Measurements from ENCODE around the gene SLN.

The SLN gene

DNA sequence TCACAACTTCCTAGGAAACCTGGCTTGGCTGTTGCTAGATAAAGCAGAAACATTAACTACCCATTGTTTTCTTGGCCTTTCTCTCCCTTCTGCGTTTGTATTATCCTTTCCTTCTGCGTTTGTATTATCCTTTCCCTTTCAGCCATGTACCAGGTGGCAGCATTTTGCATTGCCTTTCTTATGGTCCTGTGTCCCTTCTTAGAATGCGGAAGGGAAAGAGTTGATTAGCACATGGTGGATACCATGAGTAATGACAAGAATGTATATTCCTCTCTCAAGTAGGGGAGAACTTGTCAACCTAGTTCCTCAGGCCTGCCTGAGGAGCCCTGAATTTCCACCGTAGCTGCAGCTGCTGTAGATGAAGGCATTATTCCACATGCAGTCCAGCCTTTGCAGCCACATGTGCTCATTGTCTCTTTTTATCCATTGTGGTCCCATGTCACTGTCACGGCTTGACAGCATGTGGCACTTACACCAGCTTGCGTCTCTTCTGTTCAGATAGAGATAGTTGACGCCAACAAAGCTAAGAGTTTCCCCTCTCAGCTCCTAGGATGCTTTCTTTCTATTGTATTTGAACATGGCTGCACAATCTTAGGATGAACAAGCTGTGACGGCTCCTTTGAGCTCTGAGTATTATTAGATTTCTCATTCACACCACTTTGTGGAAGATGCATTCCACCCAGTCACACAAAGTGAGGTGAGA is 44.8 kb downstream of the SLN start:
- no peak overlapping the region for H3K4me3 ChIP-seq (replicated peaks in 1 of 2; ENCODE audit: low read depth in 2 of 2, low read length in 2 of 2)
- TF ChIP-seq, protein P1, sequence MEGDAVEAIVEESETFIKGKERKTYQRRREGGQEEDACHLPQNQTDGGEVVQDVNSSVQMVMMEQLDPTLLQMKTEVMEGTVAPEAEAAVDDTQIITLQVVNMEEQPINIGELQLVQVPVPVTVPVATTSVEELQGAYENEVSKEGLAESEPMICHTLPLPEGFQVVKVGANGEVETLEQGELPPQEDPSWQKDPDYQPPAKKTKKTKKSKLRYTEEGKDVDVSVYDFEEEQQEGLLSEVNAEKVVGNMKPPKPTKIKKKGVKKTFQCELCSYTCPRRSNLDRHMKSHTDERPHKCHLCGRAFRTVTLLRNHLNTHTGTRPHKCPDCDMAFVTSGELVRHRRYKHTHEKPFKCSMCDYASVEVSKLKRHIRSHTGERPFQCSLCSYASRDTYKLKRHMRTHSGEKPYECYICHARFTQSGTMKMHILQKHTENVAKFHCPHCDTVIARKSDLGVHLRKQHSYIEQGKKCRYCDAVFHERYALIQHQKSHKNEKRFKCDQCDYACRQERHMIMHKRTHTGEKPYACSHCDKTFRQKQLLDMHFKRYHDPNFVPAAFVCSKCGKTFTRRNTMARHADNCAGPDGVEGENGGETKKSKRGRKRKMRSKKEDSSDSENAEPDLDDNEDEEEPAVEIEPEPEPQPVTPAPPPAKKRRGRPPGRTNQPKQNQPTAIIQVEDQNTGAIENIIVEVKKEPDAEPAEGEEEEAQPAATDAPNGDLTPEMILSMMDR (IDR thresholded peaks at IDR 0.05; ENCODE audit: low read depth, low read length), result no peak

DNA sequence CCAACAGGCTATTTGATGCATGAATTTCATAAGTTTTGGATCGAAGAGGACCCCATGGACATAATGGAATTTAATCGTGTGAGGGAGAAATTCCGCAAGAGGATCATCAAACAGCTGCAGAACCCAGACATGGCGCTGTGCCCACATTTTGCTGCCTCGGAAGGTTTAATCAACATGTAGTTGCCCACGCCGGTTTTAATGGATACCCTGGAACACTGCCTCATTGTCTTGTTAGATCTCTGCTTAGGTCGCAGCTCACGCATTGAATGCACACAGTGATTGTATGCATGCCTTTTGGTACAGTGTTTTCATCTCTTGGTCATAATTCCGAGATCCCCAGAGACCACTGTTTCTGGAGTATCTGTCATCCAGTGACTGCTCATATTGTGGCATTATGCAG is 46.8 kb downstream of the SLN start:
- DNase-seq (ENCODE audit: low read depth in 2 of 2), result no peak
- TF ChIP-seq, protein P1 (IDR thresholded peaks at IDR 0.05; ENCODE audit: low read depth, low read length), result no peak
- H3K4me3 ChIP-seq (replicated peaks in 1 of 2; ENCODE audit: low read depth in 2 of 2, low read length in 2 of 2), result no peak overlapping the region

More for the DNA sequence above, 44.8 kb downstream of the SLN start:
- DNase-seq (ENCODE audit: low read depth in 2 of 2), result no peak

DNA sequence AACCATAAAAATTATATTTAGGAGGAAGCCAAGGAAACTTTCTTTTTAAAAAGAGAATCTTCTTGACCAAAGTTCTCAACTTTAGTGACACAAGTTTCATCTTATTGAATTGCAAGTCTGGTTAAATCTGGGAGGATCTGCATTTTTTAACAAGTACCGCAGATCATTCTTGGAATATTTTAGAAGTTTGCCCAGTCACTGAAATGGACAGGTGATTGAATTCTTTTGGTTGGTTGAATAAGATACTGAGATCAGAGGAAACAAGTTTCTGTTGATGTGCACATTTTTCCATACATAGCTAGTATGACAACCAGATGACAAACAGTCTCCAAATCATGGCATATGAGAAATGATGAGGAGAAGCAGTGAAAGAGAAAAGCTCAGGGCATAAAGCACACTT is 50.2 kb downstream of the SLN start:
- DNase-seq (ENCODE audit: low read depth in 2 of 2), result no peak
- no peak overlapping the region for H3K4me3 ChIP-seq (replicated peaks in 1 of 2; ENCODE audit: low read depth in 2 of 2, low read length in 2 of 2)
- TF ChIP-seq, protein P1 (IDR thresholded peaks at IDR 0.05; ENCODE audit: low read depth, low read length), result no peak

DNA sequence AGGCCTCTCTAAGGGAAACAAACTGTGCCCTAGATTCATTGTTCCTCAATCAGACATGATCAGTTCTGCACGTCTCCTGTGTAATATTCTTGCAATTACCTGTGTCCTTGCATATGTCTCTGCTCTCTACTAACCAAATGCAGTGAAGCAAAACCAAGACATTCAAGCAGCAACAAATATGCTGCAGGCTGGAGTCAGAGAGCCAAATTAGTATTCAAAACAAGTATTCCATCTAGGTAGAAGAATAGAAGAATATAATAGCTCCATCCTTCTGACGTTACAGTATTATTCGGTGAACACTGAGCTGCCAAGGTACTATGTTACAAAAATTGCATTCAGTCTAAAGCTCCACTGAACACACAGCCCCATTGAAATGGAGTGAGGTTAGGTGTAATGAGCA is 51.8 kb downstream of the SLN start:
- DNase-seq (ENCODE audit: low read depth in 2 of 2), result no peak
- TF ChIP-seq, protein P1 (IDR thresholded peaks at IDR 0.05; ENCODE audit: low read depth, low read length), result no peak
- no peak overlapping the region for H3K4me3 ChIP-seq (replicated peaks in 1 of 2; ENCODE audit: low read depth in 2 of 2, low read length in 2 of 2)

DNA sequence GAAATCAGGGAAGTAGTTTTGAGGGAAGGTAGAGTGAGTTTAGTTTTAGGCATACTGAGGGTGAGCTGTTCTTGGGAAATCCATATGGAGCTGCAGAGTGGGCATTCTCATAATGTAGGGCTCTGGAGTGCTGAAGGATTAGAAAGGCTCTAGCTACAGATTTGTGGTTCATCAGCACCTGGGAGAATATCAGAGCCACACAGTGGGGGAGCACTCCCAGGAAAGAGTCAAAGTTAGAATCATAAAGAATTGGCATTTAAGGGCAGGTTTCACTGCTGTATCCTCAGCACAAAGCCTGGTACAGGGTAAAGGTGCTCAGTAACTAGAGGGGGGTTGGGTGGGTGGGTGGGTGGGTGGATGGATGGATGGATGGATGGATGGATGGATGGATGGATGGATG is 52.5 kb downstream of the SLN start:
- H3K4me3 ChIP-seq (replicated peaks in 1 of 2; ENCODE audit: low read depth in 2 of 2, low read length in 2 of 2), result no peak overlapping the region
- DNase-seq (ENCODE audit: low read depth in 2 of 2), result no peak
- TF ChIP-seq, protein P1 (IDR thresholded peaks at IDR 0.05; ENCODE audit: low read depth, low read length), result no peak

All from cardiac fibroblast (primary cell).